Measurements from ENCODE around the gene KCNK10.

DNA sequence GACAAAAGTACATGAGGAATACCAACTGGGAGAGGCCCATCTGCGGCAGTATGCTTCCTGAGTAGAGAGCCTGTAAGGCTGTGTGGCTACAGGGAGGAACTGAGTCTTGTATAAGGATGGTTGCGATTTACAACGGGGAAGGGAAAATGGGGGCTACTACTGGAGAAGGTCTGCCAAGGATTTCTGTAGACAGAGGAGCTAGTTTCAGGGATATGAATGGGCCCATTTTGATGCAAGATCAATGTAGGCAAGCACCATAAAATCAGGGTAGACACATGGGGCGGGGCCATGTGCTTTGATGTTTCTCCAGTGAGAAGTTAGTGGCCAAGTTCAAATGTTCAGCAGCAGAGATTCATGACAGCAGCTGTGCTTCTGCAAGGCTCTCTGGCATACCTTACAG lies 168.7 kb downstream of the KCNK10 start:
- TF ChIP-seq, protein P1, sequence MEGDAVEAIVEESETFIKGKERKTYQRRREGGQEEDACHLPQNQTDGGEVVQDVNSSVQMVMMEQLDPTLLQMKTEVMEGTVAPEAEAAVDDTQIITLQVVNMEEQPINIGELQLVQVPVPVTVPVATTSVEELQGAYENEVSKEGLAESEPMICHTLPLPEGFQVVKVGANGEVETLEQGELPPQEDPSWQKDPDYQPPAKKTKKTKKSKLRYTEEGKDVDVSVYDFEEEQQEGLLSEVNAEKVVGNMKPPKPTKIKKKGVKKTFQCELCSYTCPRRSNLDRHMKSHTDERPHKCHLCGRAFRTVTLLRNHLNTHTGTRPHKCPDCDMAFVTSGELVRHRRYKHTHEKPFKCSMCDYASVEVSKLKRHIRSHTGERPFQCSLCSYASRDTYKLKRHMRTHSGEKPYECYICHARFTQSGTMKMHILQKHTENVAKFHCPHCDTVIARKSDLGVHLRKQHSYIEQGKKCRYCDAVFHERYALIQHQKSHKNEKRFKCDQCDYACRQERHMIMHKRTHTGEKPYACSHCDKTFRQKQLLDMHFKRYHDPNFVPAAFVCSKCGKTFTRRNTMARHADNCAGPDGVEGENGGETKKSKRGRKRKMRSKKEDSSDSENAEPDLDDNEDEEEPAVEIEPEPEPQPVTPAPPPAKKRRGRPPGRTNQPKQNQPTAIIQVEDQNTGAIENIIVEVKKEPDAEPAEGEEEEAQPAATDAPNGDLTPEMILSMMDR (IDR thresholded peaks at IDR 0.05), result no peak
- TF ChIP-seq POLR2A (IDR thresholded peaks at IDR 0.05), result no peak
